Measurements from ENCODE around the gene GAB4. TPM values are rescaled to one million over a fixed set of nuclear protein-coding genes. Genes with fewer than 3 reads are reported as not detected.
"Not testable (repeated sequence)": the region's sequence is repeated elsewhere in the genome, so short reads cannot be mapped to it uniquely, and the experiment has no call there.

Gene GAB4
- polyA plus RNA-seq, 2 of the 4 experiments (the other 2 are of a cell fraction) = not detected

GRCh38 chr22:17034532-17034931 is 26.5 kb upstream of the GAB4 start:
- DNase-seq (ENCODE audit: low read depth in 1 of 2, low spot score in 1 of 2); FAIRE-seq; ATAC-seq; H3K4me2 ChIP-seq; H3K4me3 ChIP-seq; H3K9me3 ChIP-seq; CTCF ChIA-PET; H3K27ac ChIP-seq; H3K4me1 ChIP-seq; POLR2A ChIA-PET: not testable (repeated sequence)
- peak; percentile 46 for TF ChIP-seq ZFP36 (IDR thresholded peaks at IDR 0.05; ENCODE audit: borderline replicate concordance, partially characterized antibody)
- 100% methylated on average over 2 of the region's 2 CpGs for WGBS (ENCODE audit: missing lambda C conversion rate)

- H3K9me3 ChIP-seq; CTCF ChIA-PET; H3K4me3 ChIP-seq; H3K4me2 ChIP-seq; FAIRE-seq; H3K27ac ChIP-seq; H3K4me1 ChIP-seq; POLR2A ChIA-PET; DNase-seq (ENCODE audit: low read depth in 1 of 2, low spot score in 1 of 2); ATAC-seq: not testable (repeated sequence)
- WGBS (ENCODE audit: missing lambda C conversion rate) = no CpG with 5 or more reads among the region's 2 CpGs
Observed at GRCh38 chr22:17032277-17032676, 24.3 kb upstream of the GAB4 start.

GRCh38 chr22:17024380-17024779 is 16.4 kb upstream of the GAB4 start:
- H3K9me3 ChIP-seq, H3K4me2 ChIP-seq, ATAC-seq, POLR2A ChIA-PET, CTCF ChIA-PET, H3K27ac ChIP-seq, H3K4me1 ChIP-seq, FAIRE-seq, H3K4me3 ChIP-seq: not testable (repeated sequence)
- peak in 1 of 2 experiments; percentile 14 for DNase-seq (ENCODE audit: low read depth in 1 of 2, low spot score in 1 of 2)
- 25% methylated on average over 5 of the region's 5 CpGs for WGBS (ENCODE audit: missing lambda C conversion rate)

- H3K27ac ChIP-seq; H3K9me3 ChIP-seq; H3K4me2 ChIP-seq; H3K4me3 ChIP-seq; FAIRE-seq; DNase-seq (ENCODE audit: low read depth in 1 of 2, low spot score in 1 of 2); POLR2A ChIA-PET; ATAC-seq; CTCF ChIA-PET; H3K4me1 ChIP-seq: not testable (repeated sequence)
- 6% methylated on average over 4 of the region's 6 CpGs for WGBS (ENCODE audit: missing lambda C conversion rate)
Observed at GRCh38 chr22:17015552-17015951, 7.5 kb upstream of the GAB4 start.

GRCh38 chr22:17014101-17014440 is 6.0 kb upstream of the GAB4 start:
- ATAC-seq; H3K4me1 ChIP-seq; DNase-seq (ENCODE audit: low read depth in 1 of 2, low spot score in 1 of 2); FAIRE-seq; H3K27ac ChIP-seq; H3K4me2 ChIP-seq; POLR2A ChIA-PET; H3K9me3 ChIP-seq; CTCF ChIA-PET; H3K4me3 ChIP-seq: not testable (repeated sequence)
- WGBS (ENCODE audit: missing lambda C conversion rate) = 20% methylated on average over 3 of the region's 3 CpGs

- CTCF ChIA-PET = no interaction called here
- Histone ChIP-seq H3K4me1 (no peaks in the 10 kb centered on the region), H3K9me3 (no peaks in the 10 kb centered on the region), H3K4me3 (no peak overlapping the region), H3K27ac (no peak overlapping the region), H3K4me2 (no peak overlapping the region)
- ATAC-seq (no peak), DNase-seq (ENCODE audit: low read depth in 1 of 2, low spot score in 1 of 2) (no peak), FAIRE-seq (no peak)
- no peak for TF ChIP-seq ZNF302 (CRISPR knock-in tag; IDR thresholded peaks at IDR 0.05)
- no peak for TF ChIP-seq JUN (IDR thresholded peaks at IDR 0.05)
- TF ChIP-seq ZSCAN20 (CRISPR knock-in tag; IDR thresholded peaks at IDR 0.05) = no peak
- no peak for TF ChIP-seq HMGXB4 (CRISPR knock-in tag; IDR thresholded peaks at IDR 0.05; ENCODE audit: borderline replicate concordance)
- no peak for TF ChIP-seq E2F6 (IDR thresholded peaks at IDR 0.05; ENCODE audit: borderline replicate concordance, low read depth)
- no peak for TF ChIP-seq SMC3 (IDR thresholded peaks at IDR 0.05)
- TF ChIP-seq GATA3 (IDR thresholded peaks at IDR 0.05; ENCODE audit: borderline replicate concordance) = no peak
- TF ChIP-seq BHLHE40 (IDR thresholded peaks at IDR 0.05; ENCODE audit: low read depth, low read length) = no peak
- TF ChIP-seq HOXA7 (CRISPR knock-in tag; IDR thresholded peaks at IDR 0.05) = no peak
- no peak for TF ChIP-seq RNF2 (IDR thresholded peaks at IDR 0.05; ENCODE audit: borderline replicate concordance, low read depth)
- TF ChIP-seq EHMT2 (IDR thresholded peaks at IDR 0.05; ENCODE audit: low read depth) = no peak
- no peak for TF ChIP-seq RFX5 (IDR thresholded peaks at IDR 0.05)
- TF ChIP-seq KDM5A (IDR thresholded peaks at IDR 0.05) = no peak
- POLR2A ChIA-PET = no interaction called here
- 96% methylated on average over 2 of the region's 2 CpGs for WGBS (ENCODE audit: missing lambda C conversion rate)
Observed at GRCh38 chr22:17013396-17014100, 5.5 kb upstream of the GAB4 start.

All from A549 (cell line).